Esophagus muscularis mucosa (tissue), 4 donors: ENCODE data around the gene NT5C1A. TPM values are rescaled to one million over a fixed set of nuclear protein-coding genes. Genes with fewer than 3 reads are reported as not detected.

Source experiments
- DNase-seq: peaks from one replicate; pipeline ENCODE4 v3.0.0-alpha.2; 2017; ENCODE audit errors: extremely low spot score
- H3K27ac ChIP-seq, 4 donors: fragments of 200-600 bp; sonication (generic); replicated peaks in 1 of 4; 1 replicate in 3 of 4; 2 replicates in 1 of 4; pipeline ENCODE4 v1.5.1; 2016 to 2019; ENCODE audit warnings: mild to moderate bottlenecking in 1 of 4
- H3K27me3 ChIP-seq, 4 donors: fragments of 200-600 bp; sonication (generic); one replicate each; pipeline versions ENCODE4 v1.5.1 to v1.6.0; 2016 to 2019
- H3K36me3 ChIP-seq, 4 donors: fragments of 200-600 bp; sonication (generic); one replicate each; pipeline ENCODE4 v1.5.1; 2016 to 2019
- H3K4me1 ChIP-seq, 4 donors: fragments of 200-600 bp; sonication (generic); one replicate each; pipeline ENCODE4 v1.5.1; 2016 to 2019
- H3K4me3 ChIP-seq, 4 donors: fragments of 200-600 bp; sonication (generic); 1 replicate in 2 of 4; 2 replicates in 2 of 4; pipeline ENCODE4 v1.5.1; 2016 to 2019; ENCODE audit warnings: mild to moderate bottlenecking in 4 of 4, moderate library complexity in 1 of 4
- H3K9me3 ChIP-seq, 4 donors: fragments of 200-600 bp; sonication (generic); 1 replicate in 3 of 4; 2 replicates in 1 of 4; pipeline ENCODE4 v1.5.1; 2016 to 2019
- EP300 ChIP-seq: sonication (generic); formaldehyde crosslinking; IDR thresholded peaks from one replicate; pipeline ENCODE4 v1.6.1; 2017; ENCODE audit warnings: antibody characterized with exemption
- POLR2A ChIP-seq: fragments of 450-650 bp; IDR thresholded peaks from one replicate; pipeline ENCODE4 v1.6.1; 2017; ENCODE audit warnings: antibody characterized with exemption, moderate library complexity, mild to moderate bottlenecking, low read depth
- POLR2AphosphoS5 ChIP-seq, 2 donors: sonication (generic); formaldehyde crosslinking; IDR thresholded peaks; one replicate each; pipeline ENCODE4 v1.6.1; 2017; ENCODE audit warnings: antibody characterized with exemption in 2 of 2
- WGBS: methylation state at CpG from one replicate; pipeline ENCODE4 v1.1.5; 2018; 5-methylcytosine and 5-hydroxymethylcytosine counted together
- intact Hi-C: fragments of 100-400 bp; cut with DNase I; formaldehyde crosslinking; loops from one replicate; pipeline ENCODE4 v1.15.1; 2023
- total RNA-seq, 4 donors: library from RNA; depleted of rRNA; stranded (reverse); fragments of >200 nt; gene quantifications; one replicate each; pipeline versions ENCODE4 v1.1.0 to v1.2.1, GENCODE V29; 2016
- TF ChIP-seq, protein P1 (sequence below), 3 experiments: fragments of 200-600 bp in 2 of 3; fragments of 450-650 bp in 1 of 3; sonication (generic) in 2 of 3; IDR thresholded peaks; one replicate each; pipeline ENCODE4 v1.5.1; 2017 to 2019; ENCODE audit warnings: antibody characterized with exemption in 3 of 3, mild to moderate bottlenecking in 2 of 3, moderate library complexity in 1 of 3

The NT5C1A gene
- total RNA-seq, 4 donors from 2014 or later, result 0.26 TPM; not detected in 3

GRCh38 chr1:39685071-39685470 is 13.2 kb upstream of the NT5C1A start:
- TF ChIP-seq POLR2AphosphoS5 (IDR thresholded peaks at IDR 0.05) (no peak), POLR2A (no peak), EP300 (no peak)
- TF ChIP-seq, protein P1, sequence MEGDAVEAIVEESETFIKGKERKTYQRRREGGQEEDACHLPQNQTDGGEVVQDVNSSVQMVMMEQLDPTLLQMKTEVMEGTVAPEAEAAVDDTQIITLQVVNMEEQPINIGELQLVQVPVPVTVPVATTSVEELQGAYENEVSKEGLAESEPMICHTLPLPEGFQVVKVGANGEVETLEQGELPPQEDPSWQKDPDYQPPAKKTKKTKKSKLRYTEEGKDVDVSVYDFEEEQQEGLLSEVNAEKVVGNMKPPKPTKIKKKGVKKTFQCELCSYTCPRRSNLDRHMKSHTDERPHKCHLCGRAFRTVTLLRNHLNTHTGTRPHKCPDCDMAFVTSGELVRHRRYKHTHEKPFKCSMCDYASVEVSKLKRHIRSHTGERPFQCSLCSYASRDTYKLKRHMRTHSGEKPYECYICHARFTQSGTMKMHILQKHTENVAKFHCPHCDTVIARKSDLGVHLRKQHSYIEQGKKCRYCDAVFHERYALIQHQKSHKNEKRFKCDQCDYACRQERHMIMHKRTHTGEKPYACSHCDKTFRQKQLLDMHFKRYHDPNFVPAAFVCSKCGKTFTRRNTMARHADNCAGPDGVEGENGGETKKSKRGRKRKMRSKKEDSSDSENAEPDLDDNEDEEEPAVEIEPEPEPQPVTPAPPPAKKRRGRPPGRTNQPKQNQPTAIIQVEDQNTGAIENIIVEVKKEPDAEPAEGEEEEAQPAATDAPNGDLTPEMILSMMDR (IDR thresholded peaks at IDR 0.05), result no peak
- H3K36me3 ChIP-seq, result no peaks in the 10 kb centered on the region
- no peak overlapping the region for H3K4me3 ChIP-seq
- no peak for DNase-seq
- WGBS, result 90% methylated on average over 3 of the region's 3 CpGs
- no peaks in the 10 kb centered on the region for H3K9me3 ChIP-seq
- H3K4me1 ChIP-seq, result no peaks in the 10 kb centered on the region
- H3K27me3 ChIP-seq, result peaks cover 0 to 83% (median 11%) of the 10 kb centered on the region in 4 donors
- H3K27ac ChIP-seq, result no peak overlapping the region
- intact Hi-C loops, result no loop called here

DNA sequence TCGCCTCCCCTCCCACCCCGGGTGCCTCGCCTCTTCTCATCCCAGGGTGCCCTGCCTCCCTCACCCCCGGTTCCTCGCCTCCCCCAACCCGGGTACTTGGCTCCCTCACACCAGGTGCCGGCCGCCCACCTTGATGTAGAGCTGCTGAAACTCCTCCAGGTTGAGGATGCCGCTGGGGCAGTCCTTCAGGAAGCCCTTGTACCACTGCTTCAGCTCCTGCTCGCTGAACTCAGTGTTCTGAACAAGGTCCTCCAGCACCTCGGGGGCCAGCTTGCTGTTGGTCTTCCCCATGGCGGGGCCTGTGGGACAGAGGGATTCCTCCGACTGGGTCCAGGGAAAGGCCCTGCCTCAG is 12.4 kb upstream of the NT5C1A start:
- intact Hi-C loops, result no loop called here
- 84% methylated on average over 4 of the region's 13 CpGs for WGBS
- Histone ChIP-seq H3K4me1 (no peaks in the 10 kb centered on the region), H3K36me3 (no peaks in the 10 kb centered on the region), H3K27ac (no peak overlapping the region), H3K4me3 (no peak overlapping the region), H3K9me3 (no peaks in the 10 kb centered on the region), H3K27me3 (peaks cover 0 to 83% (median 6%) of the 10 kb centered on the region in 4 donors)
- TF ChIP-seq POLR2AphosphoS5 (IDR thresholded peaks at IDR 0.05) (no peak), POLR2A (no peak), EP300 (no peak)
- TF ChIP-seq, protein P1 (IDR thresholded peaks at IDR 0.05), result no peak
- no peak for DNase-seq

DNA sequence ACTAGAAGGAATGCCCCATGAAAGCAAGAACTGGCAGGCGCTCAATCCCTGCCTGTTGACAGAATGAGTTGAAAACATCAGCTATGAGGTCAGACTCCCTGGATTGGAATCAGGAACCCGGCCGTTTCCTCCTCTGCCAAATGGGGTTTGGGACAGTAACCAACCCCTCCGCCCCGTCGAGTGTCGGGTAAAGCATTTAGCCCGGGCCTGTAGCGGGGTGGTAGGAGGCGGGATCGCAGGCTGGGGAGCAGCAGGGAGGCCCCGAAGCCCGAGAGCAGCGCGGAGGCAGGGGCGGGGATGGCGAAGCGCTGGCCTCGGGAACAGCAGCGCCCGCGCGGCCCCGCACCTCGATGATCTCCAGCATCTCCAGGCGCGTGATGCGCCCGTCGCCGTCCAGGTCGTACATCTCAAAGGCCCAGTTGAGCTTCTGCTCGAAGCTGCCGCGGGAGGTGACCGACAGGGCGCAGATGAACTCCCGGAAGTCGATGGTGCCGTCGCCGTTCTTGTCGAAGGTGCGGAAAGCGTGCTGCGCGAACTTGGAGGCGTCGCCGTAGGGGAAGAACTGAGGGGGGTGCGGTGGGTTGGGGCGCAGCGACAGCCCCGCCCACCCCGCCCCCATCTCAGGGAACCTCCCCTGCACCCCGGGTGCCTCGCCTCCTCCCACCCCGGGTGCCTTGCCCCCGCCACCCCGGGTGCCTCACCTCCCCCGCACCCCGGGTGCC is 11.8 kb upstream of the NT5C1A start:
- 57% methylated on average over 15 of the region's 62 CpGs for WGBS
- H3K4me3 ChIP-seq, result peak overlapping the region in 2 of 4 donors; percentile 24 to 30
- H3K27me3 ChIP-seq, result peaks cover 0 to 77% (median 5%) of the 10 kb centered on the region in 4 donors
- H3K9me3 ChIP-seq, result no peaks in the 10 kb centered on the region
- H3K36me3 ChIP-seq, result no peaks in the 10 kb centered on the region
- intact Hi-C loops, result no loop called here
- no peak for DNase-seq
- H3K4me1 ChIP-seq, result no peaks in the 10 kb centered on the region
- TF ChIP-seq, protein P1 (IDR thresholded peaks at IDR 0.05), result no peak
- no peak for TF ChIP-seq POLR2A
- TF ChIP-seq EP300, result no peak
- TF ChIP-seq POLR2AphosphoS5 (IDR thresholded peaks at IDR 0.05), result no peak
- H3K27ac ChIP-seq, result no peak overlapping the region

GRCh38 chr1:39681999-39682398 is 10.1 kb upstream of the NT5C1A start:
- H3K4me3 ChIP-seq, result no peak overlapping the region
- intact Hi-C loops, result no loop called here
- no peaks in the 10 kb centered on the region for H3K9me3 ChIP-seq
- H3K4me1 ChIP-seq, result no peaks in the 10 kb centered on the region
- no peak overlapping the region for H3K27ac ChIP-seq
- TF ChIP-seq, protein P1 (IDR thresholded peaks at IDR 0.05), result no peak
- TF ChIP-seq POLR2AphosphoS5 (IDR thresholded peaks at IDR 0.05) (no peak), POLR2A (no peak), EP300 (no peak)
- 100% methylated on average over 1 of the region's 1 CpG for WGBS
- peaks cover 0 to 60% (median 5%) of the 10 kb centered on the region in 4 donors for H3K27me3 ChIP-seq
- DNase-seq, result no peak
- H3K36me3 ChIP-seq, result no peaks in the 10 kb centered on the region

DNA sequence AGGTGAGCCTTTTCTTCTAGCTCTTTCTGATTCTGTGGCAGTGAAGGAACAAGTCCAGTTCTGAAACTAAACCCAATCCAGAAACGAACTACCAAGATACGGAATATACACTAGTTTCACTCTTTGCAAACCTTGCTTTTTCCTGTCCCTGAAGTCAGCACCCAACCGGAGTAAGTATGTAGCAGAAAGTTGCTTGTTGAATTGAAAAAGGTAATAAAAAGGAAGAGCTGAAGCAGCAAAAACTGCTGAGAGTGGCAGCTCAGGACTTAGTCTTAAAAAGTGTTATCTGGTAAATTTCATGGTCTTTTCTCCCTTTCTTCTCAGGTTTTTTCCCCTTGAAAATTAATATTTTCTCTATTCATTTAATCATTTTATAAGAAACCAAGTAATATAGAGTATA is 9.4 kb upstream of the NT5C1A start:
- no peak overlapping the region for H3K27ac ChIP-seq
- H3K27me3 ChIP-seq, result peaks cover 0 to 53% (median 5%) of the 10 kb centered on the region in 4 donors
- TF ChIP-seq, protein P1 (IDR thresholded peaks at IDR 0.05), result no peak
- no peak for TF ChIP-seq POLR2AphosphoS5 (IDR thresholded peaks at IDR 0.05)
- no peak for TF ChIP-seq POLR2A
- no peak for TF ChIP-seq EP300
- no peaks in the 10 kb centered on the region for H3K9me3 ChIP-seq
- intact Hi-C loops, result no loop called here
- WGBS, result 87% methylated on average over 3 of the region's 3 CpGs
- no peaks in the 10 kb centered on the region for H3K36me3 ChIP-seq
- H3K4me3 ChIP-seq, result no peak overlapping the region
- H3K4me1 ChIP-seq, result no peaks in the 10 kb centered on the region
- no peak for DNase-seq
